GM10266 (cell line): ENCODE data around the gene DNM3.

Source experiments
- DNase-seq: peaks from one replicate; pipeline ENCODE4 v3.0.0; 2012; ENCODE audit errors: extremely low spot score
- CTCF ChIP-seq: IDR thresholded peaks from 2 replicates; pipeline ENCODE4 v1.5.1; 2012; ENCODE audit warnings: mild to moderate bottlenecking, low read depth; ENCODE audit not compliant: control insufficient read depth, insufficient read depth; ENCODE audit errors: missing control alignments

DNM3 gene

GRCh38 chr1:172410027-172410426 lies 568.7 kb downstream of the DNM3 start:
- no peak for TF ChIP-seq CTCF
- DNase-seq = no peak

GRCh38 chr1:172411791-172412338 lies 570.6 kb downstream of the DNM3 start:
- no peak for DNase-seq
- no peak for TF ChIP-seq CTCF

GRCh38 chr1:172414331-172414730 lies 573.0 kb downstream of the DNM3 start:
- TF ChIP-seq CTCF = no peak
- DNase-seq = no peak

GRCh38 chr1:172416496-172417035 lies 575.3 kb downstream of the DNM3 start:
- no peak for DNase-seq
- TF ChIP-seq CTCF = no peak

GRCh38 chr1:172417557-172417956 lies 576.3 kb downstream of the DNM3 start:
- no peak for DNase-seq
- TF ChIP-seq CTCF = no peak

- no peak for TF ChIP-seq CTCF
- no peak for DNase-seq
Observed at GRCh38 chr1:172420385-172420784, 579.1 kb downstream of the DNM3 start, which contains the start of gene C1orf105. Gene C1orf105, plus strand, starts transcription at chr1:172420685. Its CDS starts 201 bp downstream, at chr1:172420886.

GRCh38 chr1:172421974-172422604 lies 580.8 kb downstream of the DNM3 start:
- no peak for TF ChIP-seq CTCF
- DNase-seq = no peak
